PC-9 (cell line): Measurements from ENCODE around the gene MAGEA1. TPM values are rescaled to one million over a fixed set of nuclear protein-coding genes. Genes with fewer than 3 reads are reported as not detected.

Experiments
- BruUV-seq: library from RNA; stranded (reverse); fragments of 400-500 nt; replicated peaks from 2 replicates; lab custom pipeline; 2021; lab: Mats Ljungman, UMichigan
- CTCF ChIA-PET: fragments of 300-600 bp; sonication (Branson Sonifier 250); formaldehyde crosslinking; loops from one replicate; lab custom pipeline; 2022; ENCODE audit warnings: antibody characterized with exemption; lab: Charles Lee
- POLR2A ChIA-PET: fragments of 300-600 bp; sonication (Branson Sonifier 250); formaldehyde crosslinking; loops from one replicate; lab custom pipeline; 2022; ENCODE audit warnings: antibody characterized with exemption; ENCODE audit not compliant: unreplicated experiment; lab: Charles Lee
- DNase-seq, 2 experiments: peaks; one replicate each; pipeline versions ENCODE4 v3.0.0 to v3.0.0-alpha.2; 2015 to 2022; ENCODE audit warnings: mixed read lengths in 1 of 2
- H2AFZ ChIP-seq: fragments of 200-600 bp; sonication (generic); 2 replicates; pipeline ENCODE4 v1.8.1; 2017; ENCODE audit warnings: antibody characterized with exemption
- H3F3A ChIP-seq: fragments of 200-600 bp; sonication (generic); 2 replicates; pipeline ENCODE4 v1.8.1; 2017; ENCODE audit warnings: antibody characterized with exemption, mild to moderate bottlenecking, low read depth; ENCODE audit not compliant: insufficient read depth
- H3K27ac ChIP-seq: fragments of 200-600 bp; sonication (generic); 2 replicates; pipeline ENCODE4 v1.6.1; 2016; ENCODE audit warnings: mixed run types
- H3K27me3 ChIP-seq: fragments of 200-600 bp; sonication (generic); 2 replicates; pipeline ENCODE4 v1.6.1; 2016; ENCODE audit warnings: low read depth, mixed run types; ENCODE audit not compliant: insufficient read depth
- H3K36me3 ChIP-seq: fragments of 200-600 bp; sonication (generic); 2 replicates; pipeline ENCODE4 v1.6.1; 2016; ENCODE audit warnings: low read depth, mixed run types
- H3K4me1 ChIP-seq: fragments of 200-600 bp; sonication (generic); replicated peaks from 2 replicates; pipeline ENCODE4 v1.6.1; 2016; ENCODE audit warnings: mixed run types; ENCODE audit not compliant: insufficient read depth
- H3K4me2 ChIP-seq: fragments of 200-600 bp; sonication (generic); 2 replicates; pipeline ENCODE4 v1.6.1; 2017; ENCODE audit warnings: mixed run types
- H3K4me3 ChIP-seq: fragments of 200-600 bp; sonication (generic); 2 replicates; pipeline ENCODE4 v1.6.1; 2016; ENCODE audit warnings: mixed run types
- H3K79me2 ChIP-seq: fragments of 200-600 bp; sonication (generic); 2 replicates; pipeline ENCODE4 v1.6.1; 2017; ENCODE audit warnings: low read depth, mixed run types
- H3K9me2 ChIP-seq: fragments of 200-600 bp; sonication (generic); 2 replicates; pipeline ENCODE4 v1.8.1; 2017; ENCODE audit warnings: mild to moderate bottlenecking; ENCODE audit not compliant: insufficient read depth
- H3K9me3 ChIP-seq: fragments of 200-600 bp; sonication (generic); 2 replicates; pipeline ENCODE4 v1.8.1; 2016; ENCODE audit warnings: low read depth; ENCODE audit not compliant: insufficient read depth
- H4K20me1 ChIP-seq: fragments of 200-600 bp; sonication (generic); 2 replicates; pipeline ENCODE4 v1.8.1; 2017; ENCODE audit not compliant: insufficient read depth
- CTCF ChIP-seq: fragments of 200-600 bp; sonication (generic); conservative IDR thresholded peaks from 2 replicates; pipeline ENCODE4 v1.6.1; 2017; ENCODE audit warnings: mixed run types, antibody characterized with exemption, mild to moderate bottlenecking, moderate library complexity
- EZH2 ChIP-seq: fragments of 200-600 bp; sonication (generic); IDR thresholded peaks from 2 replicates; pipeline ENCODE4 v1.8.0; 2017; ENCODE audit warnings: antibody characterized with exemption, low read depth
- intact Hi-C: fragments of 100-400 bp; cut with micrococcal nuclease; formaldehyde crosslinking; loops from one replicate; pipeline ENCODE4 v1.10.0; 2022; ENCODE audit not compliant: unreplicated experiment
- total RNA-seq: library from RNA; stranded (reverse); gene quantifications from 2 replicates; pipeline ENCODE4 v1.2.3, GENCODE V29; 2021

MAGEA1 gene
- total RNA-seq, 1 experiment from 2014 or later: not detected

GRCh38 chrX:153184787-153185186, 5.7 kb downstream of the MAGEA1 start:
- H3K36me3 ChIP-seq: no peaks in the 10 kb centered on the region
- no peaks in the 10 kb centered on the region for H4K20me1 ChIP-seq
- TF ChIP-seq EZH2 (no peak), CTCF (no peak)
- ChIA-PET CTCF (no interaction called here), POLR2A (no interaction called here)
- no peak overlapping the region for H3K4me3 ChIP-seq
- BruUV-seq: no TSS peak
- H3K4me2 ChIP-seq: no peak overlapping the region
- H3K9me3 ChIP-seq: no peaks in the 10 kb centered on the region
- H3K9me2 ChIP-seq: no peaks in the 10 kb centered on the region
- H3K79me2 ChIP-seq: no peaks in the 10 kb centered on the region
- no peak overlapping the region for H2AFZ ChIP-seq
- no peaks in the 10 kb centered on the region for H3F3A ChIP-seq
- DNase-seq: no peak
- intact Hi-C loops: no loop called here
- no peaks in the 10 kb centered on the region for H3K4me1 ChIP-seq
- H3K27me3 ChIP-seq: peaks cover 86% of the 10 kb centered on the region
- H3K27ac ChIP-seq: no peak overlapping the region

GRCh38 chrX:153190381-153190780, 11.3 kb downstream of the MAGEA1 start:
- intact Hi-C loops: no loop called here
- H3K9me2 ChIP-seq: no peaks in the 10 kb centered on the region
- ChIA-PET CTCF (no interaction called here), POLR2A (no interaction called here)
- no peak overlapping the region for H2AFZ ChIP-seq
- no peak overlapping the region for H3K27ac ChIP-seq
- H3K36me3 ChIP-seq: no peaks in the 10 kb centered on the region
- no peaks in the 10 kb centered on the region for H3K9me3 ChIP-seq
- no peak overlapping the region for H3K4me2 ChIP-seq
- TF ChIP-seq EZH2 (no peak), CTCF (no peak)
- DNase-seq: no peak
- H3K79me2 ChIP-seq: no peaks in the 10 kb centered on the region
- H3K27me3 ChIP-seq: peaks cover 72% of the 10 kb centered on the region
- no peaks in the 10 kb centered on the region for H3F3A ChIP-seq
- BruUV-seq: no TSS peak
- no peaks in the 10 kb centered on the region for H3K4me1 ChIP-seq
- H3K4me3 ChIP-seq: no peak overlapping the region
- H4K20me1 ChIP-seq: no peaks in the 10 kb centered on the region

- CTCF ChIA-PET: no interaction called here
- Histone ChIP-seq H3K4me3 (no peak overlapping the region), H3K4me2 (no peak overlapping the region), H4K20me1 (no peaks in the 10 kb centered on the region), H3K4me1 (no peaks in the 10 kb centered on the region), H3K79me2 (no peaks in the 10 kb centered on the region), H3K9me3 (no peaks in the 10 kb centered on the region; the same call in 1 of the 2 replicates), H3K36me3 (no peaks in the 10 kb centered on the region), H2AFZ (no peak overlapping the region), H3K27ac (no peak overlapping the region), H3K9me2 (no peaks in the 10 kb centered on the region), H3K27me3 (peaks cover 80% of the 10 kb centered on the region), H3F3A (no peaks in the 10 kb centered on the region)
- POLR2A ChIA-PET: no interaction called here
- intact Hi-C loops: no loop called here
- no peak for DNase-seq
- no peak for TF ChIP-seq CTCF
- TF ChIP-seq EZH2: no peak
- no TSS peak for BruUV-seq
Measured at GRCh38 chrX:153200462-153200861, 21.4 kb downstream of the MAGEA1 start.
